SK-N-SH treated with all-trans-retinoic acid at 6 μM for 48 hours (cell line): ENCODE measurements around the gene MYLK.

Experiments used
- ATAC-seq: fragments of 200-7000 bp; cut with Tn5 transposase; 3 replicates; pipeline ENCODE4 v1.9.1; 2020; ENCODE audit warnings: mild to moderate bottlenecking, moderate library complexity
- BACH2 ChIP-seq: fragments of 250-450 bp; sonication (Bioruptor Pico); IDR thresholded peaks from 2 replicates; pipeline ENCODE4 v1.9.0; 2021; ENCODE audit warnings: mild to moderate bottlenecking, borderline replicate concordance
- CREB5 ChIP-seq: fragments of 250-450 bp; sonication (Bioruptor Pico); IDR thresholded peaks from 2 replicates; pipeline ENCODE4 v1.5.1; 2020; ENCODE audit warnings: low read depth, mild to moderate bottlenecking, moderate library complexity
- CSDC2 ChIP-seq: fragments of 250-450 bp; sonication (Bioruptor Pico); IDR thresholded peaks from 2 replicates; pipeline ENCODE4 v1.5.0; 2020; ENCODE audit warnings: mild to moderate bottlenecking, moderate library complexity
- CSRNP3 ChIP-seq: fragments of 250-450 bp; sonication (Bioruptor Pico); IDR thresholded peaks from 2 replicates; pipeline ENCODE4 v1.5.1; 2021; ENCODE audit warnings: mild to moderate bottlenecking, moderate library complexity
- ESRRG ChIP-seq: fragments of 250-450 bp; sonication (Bioruptor Pico); IDR thresholded peaks from 2 replicates; pipeline ENCODE4 v1.6.1; 2021; ENCODE audit warnings: mild to moderate bottlenecking
- GLIS3 ChIP-seq: fragments of 250-450 bp; sonication (Bioruptor Pico); IDR thresholded peaks from 2 replicates; pipeline ENCODE4 v1.5.0; 2020; ENCODE audit warnings: mild to moderate bottlenecking, moderate library complexity
- ISL1 ChIP-seq: fragments of 250-450 bp; sonication (Bioruptor Pico); IDR thresholded peaks from 2 replicates; pipeline ENCODE4 v2.1.2; 2022; ENCODE audit warnings: mild to moderate bottlenecking, moderate library complexity
- OSR1 ChIP-seq: fragments of 250-450 bp; sonication (Bioruptor Pico); IDR thresholded peaks from 2 replicates; pipeline ENCODE4 v1.8.0; 2022; ENCODE audit warnings: moderate library complexity, mild to moderate bottlenecking, inconsistent platforms
- PATZ1 ChIP-seq: fragments of 250-450 bp; sonication (Bioruptor Pico); IDR thresholded peaks from 2 replicates; pipeline ENCODE4 v1.8.0; 2020; ENCODE audit warnings: mild to moderate bottlenecking, moderate library complexity, borderline replicate concordance
- POU6F1 ChIP-seq: fragments of 250-450 bp; sonication (Bioruptor Pico); IDR thresholded peaks from 2 replicates; pipeline ENCODE4 v1.8.0; 2021; ENCODE audit warnings: low read depth, mild to moderate bottlenecking, moderate library complexity, borderline replicate concordance
- PPARA ChIP-seq: fragments of 250-450 bp; sonication (Bioruptor Pico); IDR thresholded peaks from 2 replicates; pipeline ENCODE4 v1.5.0; 2020; ENCODE audit warnings: mild to moderate bottlenecking, borderline replicate concordance
- RARB ChIP-seq: fragments of 250-450 bp; sonication (Bioruptor Pico); IDR thresholded peaks from 2 replicates; pipeline ENCODE4 v1.8.0; 2021; ENCODE audit warnings: mild to moderate bottlenecking, moderate library complexity
- SNAI2 ChIP-seq: fragments of 250-450 bp; sonication (Bioruptor Pico); IDR thresholded peaks from 2 replicates; pipeline ENCODE4 v1.5.0; 2020; ENCODE audit warnings: mild to moderate bottlenecking, moderate library complexity
- TCF4 ChIP-seq: fragments of 250-450 bp; sonication (Bioruptor Pico); IDR thresholded peaks from 2 replicates; pipeline ENCODE4 v1.8.0; 2021; ENCODE audit warnings: mild to moderate bottlenecking, moderate library complexity, borderline replicate concordance
- TOX ChIP-seq: fragments of 250-450 bp; sonication (Bioruptor Pico); IDR thresholded peaks from 2 replicates; pipeline ENCODE4 v1.8.0; 2021; ENCODE audit warnings: mild to moderate bottlenecking, moderate library complexity, borderline replicate concordance
- TSHZ2 ChIP-seq: fragments of 250-450 bp; sonication (Bioruptor Pico); IDR thresholded peaks from 2 replicates; pipeline ENCODE4 v1.5.0; 2020; ENCODE audit warnings: mild to moderate bottlenecking, moderate library complexity
- ZFP3 ChIP-seq: fragments of 250-450 bp; sonication (Bioruptor Pico); IDR thresholded peaks from 2 replicates; pipeline ENCODE4 v1.5.0; 2020; ENCODE audit warnings: mild to moderate bottlenecking, moderate library complexity
- ZFP30 ChIP-seq: fragments of 450-650 bp; formaldehyde crosslinking; IDR thresholded peaks from 2 replicates; pipeline ENCODE4 v1.5.0; 2022; ENCODE audit warnings: mild to moderate bottlenecking, moderate library complexity
- ZNF565 ChIP-seq: fragments of 450-650 bp; formaldehyde crosslinking; conservative IDR thresholded peaks from 2 replicates; pipeline ENCODE4 v1.5.0; 2020; ENCODE audit warnings: low read depth, mild to moderate bottlenecking, moderate library complexity
- ZNF70 ChIP-seq: fragments of 450-650 bp; formaldehyde crosslinking; IDR thresholded peaks from 2 replicates; pipeline ENCODE4 v1.5.0; 2020; ENCODE audit warnings: mild to moderate bottlenecking, moderate library complexity
- ZNF8 ChIP-seq: fragments of 450-650 bp; formaldehyde crosslinking; IDR thresholded peaks from 2 replicates; pipeline ENCODE4 v1.5.0; 2020; ENCODE audit warnings: mild to moderate bottlenecking, moderate library complexity

Gene MYLK

GRCh38 chr3:123682302-123682701, 201.8 kb downstream of the MYLK start (continued):
- no peak for TF ChIP-seq CSRNP3
- TF ChIP-seq GLIS3 (CRISPR knock-in tag) = no peak
- no peak for TF ChIP-seq CSDC2 (CRISPR knock-in tag)
- no peak for TF ChIP-seq ISL1 (CRISPR knock-in tag)
- no peak for TF ChIP-seq ZNF565 (CRISPR knock-in tag)
- TF ChIP-seq ZFP30 = no peak
- no peak for TF ChIP-seq BACH2 (CRISPR knock-in tag)
- no peak for TF ChIP-seq RARB (CRISPR knock-in tag)
- TF ChIP-seq PATZ1 = no peak
- TF ChIP-seq, all 23 proteins: peak for 0

GRCh38 chr3:123679712-123680386, 204.3 kb downstream of the MYLK start:
- ATAC-seq = no peak; the same call in 2 of the 3 replicates
- TF ChIP-seq TSHZ2 (CRISPR knock-in tag) = no peak
- no peak for TF ChIP-seq ISL1 (CRISPR knock-in tag)
- TF ChIP-seq ZFP30 = no peak
- TF ChIP-seq, all 23 proteins: peak for 0

GRCh38 chr3:123678108-123678511, 206.0 kb downstream of the MYLK start:
- peak; percentile 66 for ATAC-seq
- TF ChIP-seq PATZ1 = no peak
- no peak for TF ChIP-seq CSDC2 (CRISPR knock-in tag)
- TF ChIP-seq ZNF8 (CRISPR knock-in tag) = no peak
- no peak for TF ChIP-seq ZNF70
- TF ChIP-seq CREB5 (CRISPR knock-in tag) = no peak
- no peak for TF ChIP-seq TOX (CRISPR knock-in tag)
- TF ChIP-seq ZFP30 = no peak
- no peak for TF ChIP-seq POU6F1 (CRISPR knock-in tag)
- no peak for TF ChIP-seq PPARA
- no peak for TF ChIP-seq TSHZ2 (CRISPR knock-in tag)
- no peak for TF ChIP-seq ESRRG (CRISPR knock-in tag)
- TF ChIP-seq CSRNP3 = no peak
- no peak for TF ChIP-seq ZFP3 (CRISPR knock-in tag)
- no peak for TF ChIP-seq SNAI2
- TF ChIP-seq ISL1 (CRISPR knock-in tag) = no peak
- no peak for TF ChIP-seq TCF4
- no peak for TF ChIP-seq OSR1
- no peak for TF ChIP-seq ZNF565 (CRISPR knock-in tag)
